GM18907 (cell line): ENCODE data around the gene CRABP1.

Experiments used
- ATAC-seq: cut with Tn5 transposase; IDR thresholded peaks from one replicate; pipeline ENCODE4 v1.9.1; 2021; ENCODE audit warnings: mild to moderate bottlenecking, moderate library complexity; ENCODE audit not compliant: unreplicated experiment

The CRABP1 gene

DNA sequence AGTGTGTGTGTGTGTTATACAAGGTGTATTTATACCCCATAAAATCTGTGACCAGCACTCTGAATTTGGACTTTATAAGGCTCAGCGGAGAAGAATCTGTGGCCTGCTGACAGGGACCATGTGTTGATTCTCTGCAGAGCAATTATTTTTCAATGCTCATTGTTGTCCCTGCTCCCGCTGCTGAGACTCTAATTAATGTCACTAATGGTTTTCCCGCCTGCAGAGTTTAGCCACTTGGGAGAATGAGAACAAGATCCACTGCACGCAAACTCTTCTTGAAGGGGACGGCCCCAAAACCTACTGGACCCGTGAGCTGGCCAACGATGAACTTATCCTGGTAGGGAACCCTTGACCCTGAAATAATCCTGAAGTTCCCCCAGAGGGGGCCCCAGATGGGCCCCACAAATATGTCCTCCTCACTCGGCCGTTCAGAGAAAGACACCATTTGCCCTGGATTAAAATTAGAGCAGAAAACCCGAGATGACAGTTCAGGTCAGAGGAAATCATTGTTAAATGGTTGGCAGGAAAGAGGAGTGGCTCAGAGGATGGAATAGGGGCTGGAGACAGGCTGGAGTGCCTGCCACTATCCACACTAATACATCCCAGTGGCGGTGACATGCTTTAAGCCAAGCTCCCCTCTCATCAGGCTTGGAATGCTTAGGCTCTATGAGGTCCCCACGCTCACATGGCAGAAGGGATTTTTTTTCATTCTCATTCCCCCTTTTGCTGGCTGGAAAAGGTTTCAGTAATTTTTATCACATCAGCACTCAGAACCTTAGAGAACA is 3.3 kb downstream of the CRABP1 start:
- ATAC-seq, result no peak

DNA sequence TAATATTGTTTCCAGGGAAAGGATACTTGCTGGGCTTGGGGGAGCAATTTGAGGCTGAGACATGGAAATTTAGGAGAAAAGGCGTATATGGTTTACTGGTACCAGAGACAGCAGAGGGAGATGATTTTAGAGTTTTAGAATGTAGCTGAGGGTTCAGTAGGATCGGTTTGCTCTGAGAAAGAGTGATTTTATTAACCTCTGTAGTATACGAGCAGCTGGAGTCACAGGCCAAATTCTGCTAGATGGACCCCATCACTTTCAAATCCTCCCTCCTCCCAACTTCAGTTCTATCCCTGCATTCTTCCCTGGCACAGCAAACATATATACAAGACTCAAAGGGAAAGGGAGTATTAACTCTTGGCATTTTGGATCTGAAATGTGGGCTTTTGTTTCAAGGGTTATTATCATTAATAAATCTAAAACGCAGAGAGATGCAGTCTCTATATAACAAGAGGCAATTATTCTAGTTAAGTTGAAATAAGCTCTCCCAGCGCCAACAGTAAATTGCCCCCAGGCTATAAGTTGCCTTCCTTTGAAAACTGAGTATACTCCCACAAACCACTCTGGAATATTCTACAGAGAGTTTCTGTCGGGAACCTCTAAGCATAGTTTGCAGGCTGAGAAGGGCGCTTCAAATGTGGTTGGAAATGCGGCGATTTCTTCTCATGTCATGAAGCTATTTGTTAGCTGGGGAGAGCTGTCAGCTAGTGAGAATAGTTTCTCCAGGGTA is 5.4 kb downstream of the CRABP1 start:
- ATAC-seq, result no peak

DNA sequence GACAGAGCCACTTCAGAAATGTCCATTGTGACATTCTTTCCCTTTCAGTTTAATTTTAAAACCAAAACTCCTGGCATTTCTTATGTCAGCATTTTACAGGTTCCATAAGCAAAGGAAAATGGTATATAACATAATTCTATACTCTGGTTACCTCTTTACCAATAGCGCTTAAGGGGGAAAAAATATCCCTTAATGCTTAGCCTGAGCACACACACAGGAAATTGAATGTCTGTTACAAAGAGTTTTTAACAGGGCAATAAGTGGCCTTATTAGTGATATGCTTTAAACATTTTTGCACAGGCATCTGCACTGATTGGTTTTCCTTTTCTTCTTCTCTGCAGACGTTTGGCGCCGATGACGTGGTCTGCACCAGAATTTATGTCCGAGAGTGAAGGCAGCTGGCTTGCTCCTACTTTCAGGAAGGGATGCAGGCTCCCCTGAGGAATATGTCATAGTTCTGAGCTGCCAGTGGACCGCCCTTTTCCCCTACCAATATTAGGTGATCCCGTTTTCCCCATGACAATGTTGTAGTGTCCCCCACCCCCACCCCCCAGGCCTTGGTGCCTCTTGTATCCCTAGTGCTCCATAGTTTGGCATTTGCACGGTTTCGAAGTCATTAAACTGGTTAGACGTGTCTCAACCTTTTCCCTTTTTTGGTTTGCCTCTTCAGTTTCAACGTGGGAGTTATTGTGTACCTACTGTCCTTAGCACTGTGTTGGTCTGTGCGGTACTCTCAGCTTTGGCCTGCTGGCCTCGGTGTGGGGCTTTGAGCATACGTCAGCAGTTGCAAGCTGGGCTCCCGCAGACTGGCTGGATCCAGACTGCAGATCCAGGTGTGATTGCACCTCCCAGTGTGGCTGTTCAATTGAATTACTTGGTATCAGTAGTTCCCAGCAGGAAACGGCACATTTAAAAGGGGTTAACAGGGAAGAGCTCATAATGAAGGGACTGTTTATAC is 7.7 kb downstream of the CRABP1 start:
- ATAC-seq, result no peak

DNA sequence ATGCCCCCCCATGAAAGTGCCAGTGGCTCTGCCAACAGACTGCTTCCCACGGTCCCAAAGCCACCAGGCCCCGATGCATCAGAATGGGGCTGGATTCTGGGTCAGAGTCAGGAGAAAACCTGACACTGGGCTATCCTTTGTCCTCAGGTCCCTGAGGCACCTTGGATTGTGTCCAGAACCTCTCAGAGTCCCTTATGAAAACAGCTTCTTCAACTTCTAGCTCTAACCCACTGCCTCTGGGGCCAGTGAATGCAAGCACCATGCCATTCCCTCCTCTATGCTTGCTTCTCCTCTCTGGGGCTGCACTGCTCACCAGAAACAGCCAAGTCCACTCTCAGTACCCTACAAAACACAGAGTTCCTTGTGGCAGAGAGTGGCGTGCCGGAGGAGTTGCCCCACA is 9.9 kb downstream of the CRABP1 start:
- no peak for ATAC-seq

DNA sequence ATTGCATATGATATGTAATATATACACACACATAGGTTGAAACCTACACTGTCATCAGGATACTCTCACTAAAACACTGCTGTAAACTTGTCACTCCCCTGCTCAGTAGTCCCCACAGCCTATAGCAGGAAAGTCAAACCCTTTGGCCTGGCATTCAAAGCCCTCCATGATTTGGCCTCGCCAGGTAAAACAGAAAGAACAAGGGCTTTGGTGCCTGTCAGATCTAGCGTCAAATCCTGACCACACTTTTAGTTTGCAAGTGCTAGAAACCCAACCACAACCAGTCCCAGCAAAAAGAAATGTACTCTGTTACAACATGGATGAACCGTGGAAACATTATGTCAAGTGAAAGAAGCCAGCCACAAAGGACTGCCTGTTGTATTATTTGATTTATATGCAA is 11.4 kb downstream of the CRABP1 start:
- ATAC-seq, result no peak

DNA sequence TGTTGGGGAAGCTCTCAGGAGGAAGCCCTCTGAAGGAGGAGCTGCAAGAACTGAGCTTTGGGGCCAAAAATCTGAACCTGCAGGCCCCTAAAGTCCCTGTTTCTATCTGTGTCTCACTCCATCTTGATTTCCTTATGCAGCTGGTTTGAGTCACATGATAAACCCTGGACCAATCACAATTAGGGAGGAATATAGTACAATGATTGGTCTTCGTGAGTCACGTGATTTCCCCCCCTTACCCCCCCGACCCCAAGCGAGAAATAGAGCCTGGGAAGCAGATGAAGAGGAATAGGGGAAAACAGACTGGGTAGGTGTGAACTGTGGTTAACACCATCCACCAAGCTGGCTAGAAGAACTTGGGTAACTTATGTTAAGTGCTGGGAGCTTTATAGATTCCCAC is 12.9 kb downstream of the CRABP1 start:
- ATAC-seq, result no peak

DNA sequence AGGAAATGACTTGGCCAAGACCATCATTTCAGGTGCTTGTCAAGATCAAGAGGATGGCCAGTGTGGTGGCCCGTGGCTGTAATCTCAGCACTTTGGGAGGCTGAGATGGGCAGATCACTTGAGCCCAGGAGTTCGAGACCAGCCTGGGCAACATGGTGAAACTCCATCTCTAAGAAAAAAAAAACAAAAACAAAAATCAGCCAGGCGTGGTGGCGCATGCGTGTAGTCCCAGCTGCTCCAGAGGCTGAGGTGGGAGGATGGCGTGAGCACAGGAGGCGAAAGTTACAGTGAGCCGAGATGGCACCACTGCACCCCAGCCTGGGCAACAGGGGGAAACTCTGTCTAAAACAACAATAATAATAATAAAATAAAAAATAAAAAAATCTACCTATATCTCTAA is 15.0 kb downstream of the CRABP1 start:
- no peak for ATAC-seq

DNA sequence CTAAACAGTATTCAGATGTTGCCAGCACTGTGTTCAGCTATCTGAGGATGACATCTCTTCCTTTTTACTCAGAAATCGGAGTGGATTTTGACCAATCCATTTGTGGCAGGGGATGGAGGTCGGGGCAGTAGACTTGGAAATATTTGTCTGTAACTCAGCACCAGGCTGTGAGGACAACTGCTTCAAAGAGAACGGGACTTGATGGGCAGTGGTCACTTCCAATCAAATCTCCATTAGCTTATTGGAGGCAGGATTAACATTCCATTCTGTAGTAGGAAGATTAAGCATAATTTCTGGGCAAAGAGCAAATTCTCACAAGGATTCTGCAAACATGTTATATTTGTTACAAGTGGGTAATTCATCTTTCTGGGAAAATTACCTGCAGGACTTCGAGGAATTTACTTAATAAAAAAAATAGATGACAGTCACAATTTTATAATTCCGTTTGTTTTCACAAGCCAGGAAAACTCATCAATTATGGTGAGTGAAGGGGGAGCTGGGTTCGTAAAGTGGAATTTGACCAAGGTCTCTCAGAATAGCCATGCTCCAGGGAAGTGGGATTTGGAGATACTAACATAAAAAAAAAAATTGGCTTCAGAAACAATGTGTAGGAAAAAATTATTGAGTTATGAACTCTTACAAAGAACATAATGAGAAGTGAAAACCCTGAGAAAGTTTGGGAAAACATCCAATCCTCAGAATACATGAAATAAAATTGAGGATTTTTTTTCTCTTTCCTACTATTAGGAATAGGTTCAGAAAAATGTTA is 18.1 kb downstream of the CRABP1 start:
- ATAC-seq, result no peak

DNA sequence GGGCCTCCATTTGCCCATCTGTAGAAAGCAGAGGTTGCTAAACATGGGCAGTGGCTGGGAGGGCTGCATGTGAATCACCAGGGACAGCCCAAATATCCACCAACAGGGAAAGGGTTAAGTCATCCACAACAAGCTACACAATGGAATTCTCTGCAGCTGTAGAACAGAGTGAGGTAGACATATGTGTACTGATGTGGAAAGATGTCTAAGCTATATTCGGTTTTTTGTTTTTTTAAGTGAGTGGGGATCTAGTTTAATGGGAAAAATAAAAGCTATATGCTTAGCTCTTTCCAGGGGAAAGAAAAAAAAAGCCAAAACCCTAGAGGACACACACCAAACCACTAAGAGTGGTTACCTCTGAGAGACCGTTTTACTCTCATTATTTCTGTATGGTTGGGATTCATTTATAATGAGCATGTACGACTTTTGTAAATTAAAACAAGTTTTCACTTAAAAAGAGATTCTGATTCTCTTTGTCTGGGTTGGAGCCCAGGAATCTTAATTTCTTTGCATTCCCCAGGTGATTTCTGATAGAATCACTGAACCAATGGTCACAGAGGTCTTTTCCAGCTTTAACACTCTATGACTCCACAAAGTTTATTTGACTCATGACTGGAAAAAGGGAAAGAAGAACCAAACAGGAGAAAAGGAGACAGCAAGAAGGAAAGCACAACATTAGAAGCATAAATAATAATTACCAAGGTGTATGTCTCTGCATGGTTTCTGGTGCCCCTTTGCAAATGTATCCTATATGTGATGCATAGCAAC is 19.1 kb downstream of the CRABP1 start:
- ATAC-seq, result no peak

DNA sequence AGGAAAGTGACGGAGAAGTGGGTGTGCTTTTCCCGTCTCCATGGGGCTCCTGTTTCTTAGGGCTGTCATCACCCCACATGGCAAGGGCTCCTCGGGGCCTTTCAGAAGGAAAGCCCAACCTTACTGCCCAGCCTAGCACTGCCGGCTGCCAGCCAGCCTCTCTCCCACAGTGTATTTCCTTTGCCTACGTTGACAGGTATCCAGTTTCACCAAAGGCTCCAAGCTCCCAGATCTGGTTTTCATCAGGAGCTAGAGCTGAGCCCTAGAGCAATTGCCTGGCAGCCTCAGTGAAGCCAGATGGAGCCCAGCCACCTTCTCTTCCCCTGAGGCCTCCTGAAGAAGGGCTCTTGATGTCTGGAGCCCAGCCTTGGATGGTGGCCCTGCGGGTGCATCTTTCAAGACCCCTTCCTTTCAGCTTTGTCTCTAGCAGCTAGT is 20.2 kb downstream of the CRABP1 start:
- no peak for ATAC-seq

DNA sequence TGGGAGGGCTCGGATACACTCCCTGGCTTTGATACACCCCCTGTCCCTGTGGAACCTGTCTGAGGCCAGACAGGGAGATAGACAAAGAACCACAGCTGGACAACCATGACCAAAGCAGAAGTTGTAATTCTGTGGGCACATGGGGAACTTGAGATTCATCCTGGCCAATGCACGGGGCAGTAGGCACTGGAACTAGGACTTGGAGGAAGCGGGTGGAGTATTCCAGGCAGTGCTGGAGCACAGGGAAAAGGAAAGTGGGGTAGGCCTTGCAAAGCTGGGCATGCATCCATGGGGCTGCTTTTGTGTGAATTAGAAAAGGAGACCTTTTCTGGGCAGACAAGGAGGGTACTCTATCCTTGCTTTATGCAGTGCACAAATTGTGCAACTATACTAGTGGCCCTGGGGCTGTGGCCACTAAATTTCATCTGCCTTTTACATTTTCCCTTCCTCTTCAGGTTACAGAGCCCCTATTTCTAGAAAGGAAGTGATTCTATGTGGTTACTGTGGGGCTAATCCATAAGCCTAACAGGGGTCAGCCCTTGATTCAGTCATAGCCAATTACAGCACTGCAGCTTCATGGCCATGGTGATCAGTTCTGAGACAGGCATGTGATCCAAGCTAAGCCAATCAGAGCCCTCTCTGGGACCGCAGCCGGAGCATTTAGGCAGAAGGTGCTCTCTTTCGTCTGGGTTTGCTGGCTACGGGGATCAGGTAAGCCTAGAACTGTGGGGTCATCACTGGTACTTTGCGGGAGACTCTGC is 21.0 kb downstream of the CRABP1 start:
- no peak for ATAC-seq

DNA sequence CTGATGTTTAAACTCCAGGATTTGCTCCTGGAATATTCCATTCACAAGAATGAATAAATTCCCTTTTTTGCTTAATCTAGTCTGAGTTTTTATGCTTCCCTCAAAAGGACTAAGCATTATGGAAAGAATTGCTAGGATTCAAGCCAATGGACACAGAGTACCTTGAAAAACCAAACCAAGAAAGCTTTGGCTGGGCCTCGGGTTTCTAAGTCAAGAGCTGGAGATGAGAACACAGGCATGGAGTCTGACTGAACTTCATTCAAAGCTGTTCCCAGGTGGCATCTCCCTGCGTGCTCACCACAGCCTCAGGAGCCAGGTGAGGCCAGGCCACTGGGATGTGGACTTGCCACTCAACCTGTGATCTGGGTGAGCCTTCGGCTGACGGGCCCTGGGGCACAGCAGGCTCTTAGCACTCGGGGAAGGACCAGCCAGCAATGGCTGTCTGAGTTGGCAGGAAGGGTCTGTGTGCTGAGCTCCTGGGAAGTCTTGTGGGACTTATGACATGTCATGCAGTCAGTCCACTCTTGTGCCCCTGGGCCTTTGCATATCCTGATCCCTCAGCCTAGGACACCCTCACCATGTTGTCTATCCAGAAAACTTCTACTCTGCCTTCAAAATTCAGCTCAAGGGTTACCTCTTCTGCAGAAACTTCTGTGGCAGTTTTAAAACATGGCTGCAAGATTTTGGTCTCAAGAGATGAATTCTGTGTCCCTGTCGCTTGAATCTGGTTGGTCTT is 21.8 kb downstream of the CRABP1 start:
- no peak for ATAC-seq

DNA sequence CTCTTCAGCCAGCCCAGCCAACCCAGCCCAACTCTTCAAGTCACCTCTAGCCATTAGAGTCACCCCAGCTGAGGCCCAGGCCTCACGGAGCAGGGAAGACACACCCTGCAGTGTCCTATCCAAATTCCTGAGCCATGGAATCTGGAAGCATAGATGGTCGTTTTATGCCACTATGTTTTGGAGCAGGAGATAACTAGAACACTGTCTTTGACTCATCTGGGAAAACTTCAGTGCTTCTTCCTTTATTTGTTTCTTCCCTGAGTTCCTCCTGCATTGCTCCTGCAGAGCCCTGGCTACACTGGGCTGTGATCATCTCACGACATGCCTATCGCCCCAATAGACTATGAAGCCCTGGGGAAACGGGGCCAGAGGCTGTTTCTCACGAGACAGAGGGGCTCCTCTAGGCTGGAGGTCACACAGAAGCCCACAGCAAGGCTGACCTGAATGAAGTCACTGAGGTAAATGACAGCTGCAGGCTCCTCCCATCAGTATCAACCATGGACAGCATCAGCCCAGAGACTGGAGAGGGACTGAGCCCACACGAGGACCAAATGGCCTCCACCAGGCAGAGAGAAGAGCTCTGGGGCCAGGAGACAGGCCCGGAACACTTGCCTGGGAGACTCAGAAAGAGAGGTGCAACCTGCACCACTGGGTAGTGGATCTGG is 22.7 kb downstream of the CRABP1 start:
- ATAC-seq, result no peak

DNA sequence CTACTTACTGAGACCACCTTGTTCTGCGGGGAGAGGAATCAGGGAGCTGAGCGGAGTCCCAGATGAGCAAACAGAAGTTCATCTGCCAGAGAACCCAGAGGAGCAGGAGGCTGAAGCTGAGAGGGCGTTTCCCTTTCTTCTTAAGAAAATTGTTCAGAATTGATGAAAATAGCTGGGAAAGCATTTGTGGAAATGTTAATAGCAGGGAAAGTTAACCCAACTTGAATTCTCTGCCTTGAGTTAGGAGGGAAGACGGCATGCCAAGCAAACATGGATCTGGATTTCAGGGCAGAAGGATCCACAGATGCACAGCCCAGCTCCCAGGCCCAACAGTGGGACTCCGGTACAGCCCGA is 23.2 kb downstream of the CRABP1 start:
- no peak for ATAC-seq

DNA sequence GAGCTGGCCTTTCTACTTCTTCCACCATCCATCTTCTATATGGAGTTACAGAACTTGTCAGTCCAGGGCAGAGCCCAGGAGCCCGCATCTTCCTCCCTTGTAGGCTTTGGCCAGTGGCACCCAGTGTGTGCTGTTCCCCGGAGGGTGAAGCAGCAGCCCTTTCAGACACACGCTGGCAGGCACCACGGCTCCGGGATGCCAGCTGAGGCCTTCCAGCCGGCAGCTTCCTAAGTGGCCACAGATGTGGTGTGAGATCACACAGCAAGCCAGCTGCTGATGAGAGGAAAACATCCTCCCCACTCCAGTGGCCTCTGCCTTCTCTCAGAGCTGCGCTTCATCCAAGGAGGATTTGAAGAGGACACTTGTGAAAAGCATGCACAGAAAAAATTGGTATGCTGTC is 24.1 kb downstream of the CRABP1 start:
- no peak for ATAC-seq

DNA sequence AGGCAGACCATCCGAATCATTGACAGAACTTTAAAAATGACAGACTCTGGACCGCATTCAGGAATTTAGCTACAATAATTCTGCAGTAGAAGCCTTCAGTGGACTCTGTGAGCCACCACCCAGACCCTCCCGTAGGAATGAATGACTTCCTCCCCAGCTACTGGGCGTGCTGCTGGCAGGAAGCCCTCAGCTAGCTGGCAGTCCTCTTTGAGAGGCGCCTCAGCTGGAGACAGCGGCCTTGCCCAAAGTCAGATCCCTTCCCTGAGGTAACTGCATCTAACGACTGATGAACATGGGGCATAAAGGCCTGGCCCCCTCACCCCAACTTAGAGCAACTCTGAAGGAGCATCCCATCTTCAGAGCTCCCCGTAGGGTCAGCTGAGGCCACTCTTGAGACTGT is 25.8 kb downstream of the CRABP1 start:
- ATAC-seq, result no peak

DNA sequence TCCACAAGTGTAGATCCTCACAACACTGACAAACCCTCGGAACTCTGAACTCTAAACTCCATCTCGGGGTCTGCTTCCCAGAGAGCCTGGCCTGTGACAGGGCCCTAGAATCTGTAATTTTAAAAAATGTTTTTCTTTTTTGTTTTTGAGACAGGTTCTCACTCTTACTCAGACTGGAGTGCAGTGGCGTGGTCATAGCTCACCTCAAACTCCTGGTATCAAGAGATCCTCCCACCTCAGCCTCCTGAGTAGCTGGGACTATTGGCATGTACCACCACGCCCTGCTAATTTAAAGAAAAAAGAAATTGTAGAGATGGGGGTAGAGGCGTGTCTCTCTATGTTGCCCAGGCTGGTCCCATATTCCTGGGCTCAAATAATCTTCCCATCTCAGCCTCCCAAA is 26.2 kb downstream of the CRABP1 start:
- ATAC-seq, result no peak

DNA sequence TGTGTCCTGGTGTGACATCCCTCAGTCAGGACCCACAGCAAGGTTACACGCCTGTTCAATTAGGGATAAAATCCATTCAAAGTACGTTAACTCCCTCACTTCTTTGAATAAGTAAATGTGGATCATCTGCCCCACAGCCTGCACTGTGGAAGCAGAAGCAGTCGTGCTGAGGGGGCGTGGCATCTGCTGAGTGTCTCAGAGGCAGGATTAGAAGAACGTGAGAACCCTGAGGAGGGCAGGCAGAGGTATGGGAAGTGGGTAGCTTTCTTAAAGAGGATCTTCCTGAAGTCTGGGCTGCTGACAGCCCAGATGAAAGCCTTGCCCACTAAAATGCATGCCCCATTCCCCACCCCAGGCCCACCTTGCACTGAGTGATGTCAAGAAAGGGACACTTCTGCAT is 28.5 kb downstream of the CRABP1 start:
- no peak for ATAC-seq
